ENCODE data around the gene FTO. TPM values are rescaled to one million over a fixed set of nuclear protein-coding genes. Genes with fewer than 3 reads are reported as not detected.

FTO gene
- total RNA-seq, 4 donors from 2014 or later = 21.3 to 50.5 (median 40.8) TPM

DNA sequence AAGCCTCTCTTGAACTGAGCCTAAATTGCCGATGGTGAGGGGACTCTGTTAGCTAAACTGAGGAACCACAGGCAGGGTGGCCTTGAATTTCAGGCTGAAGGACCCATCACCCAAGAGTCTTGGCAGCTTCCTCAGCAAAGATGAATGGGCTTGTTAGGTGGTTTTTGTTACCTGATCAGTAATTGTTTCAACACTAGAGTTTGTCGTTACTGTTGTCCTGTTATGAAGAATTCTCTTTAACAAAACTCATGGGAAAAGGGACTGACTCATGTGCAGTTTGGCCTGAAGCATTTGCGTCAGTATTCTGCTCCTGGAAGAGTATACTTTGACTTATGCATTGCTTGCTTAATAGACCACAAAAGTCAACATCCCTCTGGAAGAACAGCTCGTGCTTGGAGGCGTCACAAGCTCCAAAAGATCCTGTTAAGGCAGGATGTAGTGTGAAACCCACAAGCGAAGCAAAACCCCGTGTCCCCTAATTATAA lies 376.6 kb downstream of the FTO start:
- Histone ChIP-seq H3K9me3 (no peaks in the 10 kb centered on the region), H3K27me3 (no peaks in the 10 kb centered on the region), H3K27ac (no peak overlapping the region), H3K4me3 (no peak overlapping the region), H3K4me1 (peaks cover 0 to 4% (median 0%) of the 10 kb centered on the region in 4 donors), H3K36me3 (no peaks in the 10 kb centered on the region)
- intact Hi-C loops (cut with DNase I; ENCODE audit: low total_unique reads) (no loop called here), in situ Hi-C loops (cut with MboI; ENCODE audit: low pct_ligation_motif_present in 1 of 4, low pct_unique_long_range_greater_than_20kb in 1 of 4, low sequenced_read_pairs in 3 of 4) (no loop called here)
- DNase-seq = no peak
- WGBS, 2 donors (ENCODE audit: low coverage in 1 of 2) = 83 to 95% methylated on average over 3 to 7 of the region's 7 CpGs
- no peak for TF ChIP-seq POLR2AphosphoS5 (IDR thresholded peaks at IDR 0.05)
- no peak for TF ChIP-seq EP300 (IDR thresholded peaks at IDR 0.05; ENCODE audit: low read depth)
- TF ChIP-seq POLR2A (IDR thresholded peaks at IDR 0.05) = no peak
- TF ChIP-seq, protein P1, sequence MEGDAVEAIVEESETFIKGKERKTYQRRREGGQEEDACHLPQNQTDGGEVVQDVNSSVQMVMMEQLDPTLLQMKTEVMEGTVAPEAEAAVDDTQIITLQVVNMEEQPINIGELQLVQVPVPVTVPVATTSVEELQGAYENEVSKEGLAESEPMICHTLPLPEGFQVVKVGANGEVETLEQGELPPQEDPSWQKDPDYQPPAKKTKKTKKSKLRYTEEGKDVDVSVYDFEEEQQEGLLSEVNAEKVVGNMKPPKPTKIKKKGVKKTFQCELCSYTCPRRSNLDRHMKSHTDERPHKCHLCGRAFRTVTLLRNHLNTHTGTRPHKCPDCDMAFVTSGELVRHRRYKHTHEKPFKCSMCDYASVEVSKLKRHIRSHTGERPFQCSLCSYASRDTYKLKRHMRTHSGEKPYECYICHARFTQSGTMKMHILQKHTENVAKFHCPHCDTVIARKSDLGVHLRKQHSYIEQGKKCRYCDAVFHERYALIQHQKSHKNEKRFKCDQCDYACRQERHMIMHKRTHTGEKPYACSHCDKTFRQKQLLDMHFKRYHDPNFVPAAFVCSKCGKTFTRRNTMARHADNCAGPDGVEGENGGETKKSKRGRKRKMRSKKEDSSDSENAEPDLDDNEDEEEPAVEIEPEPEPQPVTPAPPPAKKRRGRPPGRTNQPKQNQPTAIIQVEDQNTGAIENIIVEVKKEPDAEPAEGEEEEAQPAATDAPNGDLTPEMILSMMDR (IDR thresholded peaks at IDR 0.05) = no peak

DNA sequence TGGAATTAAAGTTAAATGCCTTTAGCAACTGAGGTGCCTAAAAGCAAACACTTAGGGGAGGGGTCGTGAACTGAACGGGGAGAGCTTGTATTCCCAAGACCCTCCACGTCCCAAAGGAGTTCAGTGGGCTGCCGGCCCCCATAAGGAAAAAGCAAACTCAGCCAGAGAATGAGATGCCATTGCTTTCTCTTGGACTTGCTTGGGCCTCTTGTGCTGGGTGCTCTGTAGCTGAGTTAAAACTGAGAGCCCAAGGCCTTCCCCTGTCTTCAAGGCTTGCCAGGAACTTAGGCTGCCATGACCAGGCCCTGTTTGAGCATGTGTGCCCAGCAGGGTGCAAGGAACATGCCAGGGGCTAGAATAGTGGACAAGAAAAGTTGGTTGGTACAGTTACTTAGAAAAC lies 382.8 kb downstream of the FTO start:
- intact Hi-C loops (cut with DNase I; ENCODE audit: low total_unique reads) = no loop called here
- Histone ChIP-seq H3K27me3 (no peaks in the 10 kb centered on the region), H3K9me3 (no peaks in the 10 kb centered on the region), H3K27ac (no peak overlapping the region), H3K4me3 (no peak overlapping the region), H3K36me3 (no peaks in the 10 kb centered on the region), H3K4me1 (no peaks in the 10 kb centered on the region)
- no peak for DNase-seq
- no peak for TF ChIP-seq EP300 (IDR thresholded peaks at IDR 0.05; ENCODE audit: low read depth)
- no peak for TF ChIP-seq POLR2A (IDR thresholded peaks at IDR 0.05)
- no peak for TF ChIP-seq POLR2AphosphoS5 (IDR thresholded peaks at IDR 0.05)
- TF ChIP-seq, protein P1 (IDR thresholded peaks at IDR 0.05) = no peak
- WGBS, 2 donors (ENCODE audit: low coverage in 1 of 2) = 88 to 100% methylated on average over 4 of the region's 4 CpGs
- in situ Hi-C loops (cut with MboI; ENCODE audit: low pct_ligation_motif_present in 1 of 4, low pct_unique_long_range_greater_than_20kb in 1 of 4, low sequenced_read_pairs in 3 of 4) = no loop called here

DNA sequence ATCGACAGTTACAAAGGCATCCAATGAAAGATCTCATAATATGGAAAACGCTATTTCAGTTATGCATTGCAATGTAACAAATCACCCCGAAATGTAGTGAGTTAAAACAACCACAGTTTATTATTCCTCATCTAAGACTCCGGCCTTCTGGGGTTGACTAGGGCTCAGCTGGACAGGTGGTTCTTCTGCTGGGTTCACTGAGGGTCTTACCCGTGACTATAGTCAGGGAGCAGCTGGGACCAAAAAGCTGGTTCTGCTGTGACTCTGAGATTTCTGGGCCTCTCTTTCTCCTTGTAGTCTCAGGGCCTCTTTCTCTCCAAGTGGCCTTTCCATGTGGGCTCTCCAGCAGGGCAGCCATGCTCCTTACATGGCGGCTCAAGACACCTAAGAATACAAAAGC lies 386.6 kb downstream of the FTO start:
- 92 to 97% methylated on average over 4 to 6 of the region's 6 CpGs for WGBS, 2 donors (ENCODE audit: low coverage in 1 of 2)
- intact Hi-C loops (cut with DNase I; ENCODE audit: low total_unique reads) = no loop called here
- Histone ChIP-seq H3K4me1 (no peaks in the 10 kb centered on the region), H3K36me3 (no peaks in the 10 kb centered on the region), H3K4me3 (no peak overlapping the region), H3K27ac (no peak overlapping the region), H3K27me3 (no peaks in the 10 kb centered on the region), H3K9me3 (no peaks in the 10 kb centered on the region)
- in situ Hi-C loops (cut with MboI; ENCODE audit: low pct_ligation_motif_present in 1 of 4, low pct_unique_long_range_greater_than_20kb in 1 of 4, low sequenced_read_pairs in 3 of 4) = no loop called here
- TF ChIP-seq, protein P1 (IDR thresholded peaks at IDR 0.05) = no peak
- TF ChIP-seq EP300 (IDR thresholded peaks at IDR 0.05; ENCODE audit: low read depth) (no peak), POLR2A (IDR thresholded peaks at IDR 0.05) (no peak), POLR2AphosphoS5 (IDR thresholded peaks at IDR 0.05) (no peak)
- DNase-seq = no peak

GRCh38 chr16:54093281-54093680 lies 389.3 kb downstream of the FTO start:
- no peak overlapping the region for H3K4me3 ChIP-seq
- no peaks in the 10 kb centered on the region for H3K27me3 ChIP-seq
- intact Hi-C loops (cut with DNase I; ENCODE audit: low total_unique reads) (no loop called here), in situ Hi-C loops (cut with MboI; ENCODE audit: low pct_ligation_motif_present in 1 of 4, low pct_unique_long_range_greater_than_20kb in 1 of 4, low sequenced_read_pairs in 3 of 4) (no loop called here)
- no peak for DNase-seq
- 91 to 95% methylated on average over 4 to 13 of the region's 13 CpGs for WGBS, 2 donors (ENCODE audit: low coverage in 1 of 2)
- no peaks in the 10 kb centered on the region for H3K36me3 ChIP-seq
- no peaks in the 10 kb centered on the region for H3K4me1 ChIP-seq
- TF ChIP-seq, protein P1 (IDR thresholded peaks at IDR 0.05) = no peak
- no peak for TF ChIP-seq POLR2A (IDR thresholded peaks at IDR 0.05)
- no peak for TF ChIP-seq EP300 (IDR thresholded peaks at IDR 0.05; ENCODE audit: low read depth)
- no peak for TF ChIP-seq POLR2AphosphoS5 (IDR thresholded peaks at IDR 0.05)
- no peak overlapping the region for H3K27ac ChIP-seq
- no peaks in the 10 kb centered on the region for H3K9me3 ChIP-seq
